IPS DF 4.7 (cell line): ENCODE data around the gene EEF2KMT.

Experiments
- DNase-seq: peaks from one replicate; pipeline ENCODE4 v3.0.0-alpha.2; 2013; ENCODE audit warnings: low spot score; ENCODE audit errors: extremely low read depth

EEF2KMT gene

DNA sequence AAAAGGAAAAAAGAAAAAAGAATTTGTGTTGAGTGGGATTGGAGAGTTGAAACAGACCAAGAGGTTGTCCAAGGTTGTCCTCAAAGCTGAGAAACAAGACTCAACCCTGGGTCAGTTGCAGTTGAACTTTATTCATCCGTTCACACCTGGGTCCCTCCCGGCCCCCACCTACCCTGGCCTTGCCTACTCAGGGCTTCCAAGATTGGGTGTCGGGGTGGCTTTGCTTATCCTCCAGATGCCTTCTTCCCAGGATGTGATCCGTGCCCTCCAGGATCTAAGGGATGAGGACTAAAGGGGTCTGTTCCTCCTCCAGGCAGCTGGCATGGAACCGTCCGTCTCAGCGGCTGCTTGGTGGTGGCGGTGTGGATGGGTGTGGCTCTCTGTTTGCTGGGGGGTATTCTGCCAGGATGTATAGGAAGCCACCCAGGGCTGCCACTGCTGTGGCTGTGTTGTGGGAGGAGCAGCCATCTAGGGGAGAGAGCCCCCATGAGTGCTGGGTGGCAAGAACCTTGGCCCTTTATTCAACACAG lies 53.5 kb downstream of the EEF2KMT start:
- no peak for DNase-seq

DNA sequence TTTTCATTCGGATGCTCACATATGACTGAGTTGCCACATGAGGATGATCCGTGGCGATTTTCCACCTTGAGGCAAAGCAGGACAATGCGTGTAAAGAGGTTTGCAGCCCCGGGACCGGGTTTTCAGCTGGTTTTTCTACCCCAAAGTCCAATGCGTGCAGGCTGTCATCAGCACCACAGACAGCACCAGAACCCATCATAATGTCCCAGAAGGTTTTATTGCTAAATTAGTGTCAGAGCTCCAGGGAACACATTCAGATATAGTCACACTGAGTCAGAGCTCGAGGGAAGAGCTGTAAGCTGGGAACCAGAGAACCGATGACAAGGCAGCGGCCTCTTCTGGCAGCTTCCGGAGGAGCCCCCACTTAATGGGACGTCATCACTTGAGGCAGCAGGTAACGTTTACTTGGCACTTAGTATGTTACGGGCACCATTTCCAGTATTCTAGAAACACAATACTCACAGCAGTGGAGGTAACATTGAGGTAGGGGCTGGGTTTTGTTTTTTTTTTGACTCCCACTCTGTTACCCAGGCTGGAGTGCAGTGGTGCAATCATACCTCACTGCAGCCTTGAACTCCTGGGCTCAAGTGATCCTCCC lies 54.9 kb downstream of the EEF2KMT start:
- no peak for DNase-seq

GRCh38 chr16:5041600-5042133 lies 55.9 kb downstream of the EEF2KMT start:
- DNase-seq = no peak

DNA sequence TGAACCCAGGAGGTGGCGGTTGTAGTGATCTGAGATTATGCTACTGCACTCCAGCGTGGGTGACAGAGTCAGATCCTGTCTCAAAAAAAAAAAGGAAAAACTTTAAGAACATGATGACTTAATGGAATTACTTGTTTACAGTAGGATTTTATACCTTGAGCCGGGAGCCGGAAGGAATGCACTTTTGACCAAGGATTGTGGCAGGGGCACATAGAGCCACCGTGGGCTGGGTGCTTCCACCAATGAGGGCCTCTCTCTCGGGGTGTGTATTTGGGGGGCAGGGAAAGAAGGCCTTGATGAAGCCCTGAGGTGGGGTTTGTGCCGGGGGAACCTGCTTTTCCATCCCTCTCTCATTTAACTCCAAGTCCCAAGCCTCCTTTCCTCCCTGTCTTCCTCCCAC lies 57.1 kb downstream of the EEF2KMT start:
- DNase-seq = no peak

DNA sequence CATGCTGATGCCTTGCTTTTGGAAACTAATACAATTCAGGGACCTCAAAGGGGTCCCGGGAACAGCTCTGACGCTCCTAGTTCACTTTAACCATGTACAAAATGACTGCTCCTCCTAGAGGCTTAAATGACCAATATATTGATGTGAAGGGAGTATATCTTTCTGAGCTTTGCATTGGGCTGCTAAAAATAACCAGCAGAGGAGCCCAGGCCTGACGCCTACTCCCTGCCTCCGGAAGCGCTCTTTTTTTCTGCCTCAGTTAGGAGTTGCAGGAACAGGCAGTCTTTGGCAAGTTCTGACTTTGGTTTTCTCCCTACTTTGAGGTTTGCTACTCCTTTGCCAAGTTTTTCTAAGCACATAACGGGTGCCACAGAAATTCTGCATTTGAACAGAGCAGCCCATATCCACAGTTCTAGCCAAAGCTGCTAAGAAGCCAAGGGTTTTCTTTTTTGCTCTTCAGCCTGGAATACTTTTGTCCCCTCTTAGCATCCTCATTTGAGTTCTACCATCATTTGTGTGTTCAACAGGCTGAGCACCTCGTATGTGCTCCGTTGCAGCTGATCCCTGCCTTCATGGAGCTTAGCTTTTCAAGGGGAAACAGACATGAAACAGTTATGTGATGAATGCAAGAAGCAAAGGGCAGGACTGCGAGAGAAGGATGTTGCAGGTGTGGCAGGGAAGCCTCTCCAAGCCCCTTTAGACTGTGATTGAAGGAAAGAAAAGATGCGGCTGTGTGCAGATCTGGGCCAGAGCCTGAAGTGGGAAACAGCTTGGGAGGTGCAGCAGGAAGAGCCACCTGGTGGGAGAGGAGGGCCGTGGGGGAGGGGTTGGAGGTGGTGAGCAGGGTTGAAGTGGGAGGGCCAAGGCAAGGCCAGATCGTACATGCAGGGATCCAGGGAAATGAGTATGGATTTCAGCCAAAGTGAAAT lies 61.1 kb downstream of the EEF2KMT start:
- no peak for DNase-seq

GRCh38 chr16:5035909-5036227 lies 61.7 kb downstream of the EEF2KMT start:
- no peak for DNase-seq
